Measurements from ENCODE around the gene SLC39A11.

Gene SLC39A11

DNA sequence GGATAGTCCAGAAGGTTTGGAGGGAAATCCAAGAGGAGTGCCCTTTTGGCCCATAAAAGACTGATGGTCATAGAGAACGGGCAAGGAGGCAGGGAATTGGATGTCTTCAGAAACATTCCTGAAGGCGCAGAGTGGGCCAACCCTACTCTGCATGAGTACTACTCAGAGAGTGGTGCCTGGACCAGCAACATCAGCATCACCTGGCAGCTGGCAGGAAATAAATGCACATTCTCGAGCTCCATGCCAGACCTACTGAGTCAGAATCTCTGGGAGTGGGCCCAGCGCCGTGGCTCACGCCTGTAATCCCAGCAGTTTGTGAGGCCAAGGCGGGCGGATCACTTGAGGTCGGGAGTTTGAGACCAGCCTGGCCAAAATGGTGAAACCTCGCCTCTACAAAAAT is 27.1 kb upstream of the SLC39A11 start:
- Histone ChIP-seq H3K23ac (ENCODE audit: low read length) (no peak overlapping the region), H2BK12ac (ENCODE audit: low read length) (no peak overlapping the region), H2AK5ac (ENCODE audit: low read length) (no peak overlapping the region), H2BK5ac (ENCODE audit: low read depth, low read length, poor library complexity) (no peak overlapping the region), H3K36me3 (ENCODE audit: control insufficient read depth in 1 of 2, insufficient read depth in 2 of 2, low read length in 2 of 2) (no peaks in the 10 kb centered on the region), H3K4me3 (ENCODE audit: low read depth, low read length) (no peak overlapping the region), H3K9me3 (ENCODE audit: insufficient read depth, low read depth, low read length) (no peaks in the 10 kb centered on the region), H3K14ac (ENCODE audit: low read length) (no peak overlapping the region), H3K79me2 (ENCODE audit: control insufficient read depth, insufficient read depth, low read length, poor library complexity) (no peaks in the 10 kb centered on the region), H4K12ac (ENCODE audit: low read depth, low read length) (no peak overlapping the region), H3K4me1 (ENCODE audit: control insufficient read depth in 1 of 2, insufficient read depth in 2 of 2, low read length in 2 of 2) (no peaks in the 10 kb centered on the region), H2BK120ac (ENCODE audit: insufficient read depth, low read length, poor library complexity) (no peak overlapping the region), H3K27me3 (ENCODE audit: insufficient read depth, low read length) (no peaks in the 10 kb centered on the region), H3K4me2 (ENCODE audit: low read length) (no peak overlapping the region), H2AFZ (ENCODE audit: insufficient read depth, low read length, poor library complexity) (no peak overlapping the region), H3K4ac (ENCODE audit: low read depth, low read length) (no peak overlapping the region), H4K91ac (ENCODE audit: low read depth, low read length) (no peak overlapping the region), H3K27ac (ENCODE audit: low read depth, low read length) (no peak overlapping the region), H3K79me1 (ENCODE audit: low read length) (no peaks in the 10 kb centered on the region), H3K18ac (ENCODE audit: low read length) (no peak overlapping the region), H4K8ac (ENCODE audit: low read depth, low read length) (no peak overlapping the region), H3K9ac (ENCODE audit: low read length) (no peak overlapping the region)
- no peak for DNase-seq
- no CpG with 5 or more reads among the region's 10 CpGs for WGBS (ENCODE audit: extremely low coverage, insufficient coverage, insufficient read length)

- no peak for DNase-seq
- Histone ChIP-seq H3K79me2 (ENCODE audit: control insufficient read depth, insufficient read depth, low read length, poor library complexity) (no peaks in the 10 kb centered on the region), H3K4me2 (ENCODE audit: low read length) (no peak overlapping the region), H3K27ac (ENCODE audit: low read depth, low read length) (no peak overlapping the region), H3K4ac (ENCODE audit: low read depth, low read length) (no peak overlapping the region), H3K27me3 (ENCODE audit: insufficient read depth, low read length) (no peaks in the 10 kb centered on the region), H4K91ac (ENCODE audit: low read depth, low read length) (no peak overlapping the region), H2AFZ (ENCODE audit: insufficient read depth, low read length, poor library complexity) (no peak overlapping the region), H2BK5ac (ENCODE audit: low read depth, low read length, poor library complexity) (no peak overlapping the region), H2AK5ac (ENCODE audit: low read length) (no peak overlapping the region), H3K4me3 (ENCODE audit: low read depth, low read length) (no peak overlapping the region), H3K4me1 (ENCODE audit: control insufficient read depth in 1 of 2, insufficient read depth in 2 of 2, low read length in 2 of 2) (no peaks in the 10 kb centered on the region), H3K18ac (ENCODE audit: low read length) (no peak overlapping the region), H4K8ac (ENCODE audit: low read depth, low read length) (no peak overlapping the region), H3K36me3 (ENCODE audit: control insufficient read depth in 1 of 2, insufficient read depth in 2 of 2, low read length in 2 of 2) (no peaks in the 10 kb centered on the region), H2BK120ac (ENCODE audit: insufficient read depth, low read length, poor library complexity) (no peak overlapping the region), H3K23ac (ENCODE audit: low read length) (no peak overlapping the region), H2BK12ac (ENCODE audit: low read length) (no peak overlapping the region), H3K9ac (ENCODE audit: low read length) (no peak overlapping the region), H3K79me1 (ENCODE audit: low read length) (no peaks in the 10 kb centered on the region), H3K9me3 (ENCODE audit: insufficient read depth, low read depth, low read length) (no peaks in the 10 kb centered on the region), H4K12ac (ENCODE audit: low read depth, low read length) (no peak overlapping the region), H3K14ac (ENCODE audit: low read length) (no peak overlapping the region)
- whole genome bisulfite sequencing (ENCODE audit: extremely low coverage, insufficient coverage, insufficient read length): no CpG with 5 or more reads among the region's 5 CpGs
These were observed 26.5 kb upstream of the SLC39A11 start for GRCh38 chr17:73118951-73119391.

GRCh38 chr17:73118139-73118538 is 25.7 kb upstream of the SLC39A11 start:
- Histone ChIP-seq H3K4me1 (ENCODE audit: control insufficient read depth in 1 of 2, insufficient read depth in 2 of 2, low read length in 2 of 2) (no peaks in the 10 kb centered on the region), H3K27ac (ENCODE audit: low read depth, low read length) (no peak overlapping the region), H4K91ac (ENCODE audit: low read depth, low read length) (no peak overlapping the region), H3K9me3 (ENCODE audit: insufficient read depth, low read depth, low read length) (no peaks in the 10 kb centered on the region), H2BK12ac (ENCODE audit: low read length) (no peak overlapping the region), H3K27me3 (ENCODE audit: insufficient read depth, low read length) (no peaks in the 10 kb centered on the region), H2BK5ac (ENCODE audit: low read depth, low read length, poor library complexity) (no peak overlapping the region), H3K79me2 (ENCODE audit: control insufficient read depth, insufficient read depth, low read length, poor library complexity) (no peaks in the 10 kb centered on the region), H2BK120ac (ENCODE audit: insufficient read depth, low read length, poor library complexity) (no peak overlapping the region), H3K4ac (ENCODE audit: low read depth, low read length) (no peak overlapping the region), H3K9ac (ENCODE audit: low read length) (no peak overlapping the region), H3K18ac (ENCODE audit: low read length) (no peak overlapping the region), H3K4me2 (ENCODE audit: low read length) (no peak overlapping the region), H3K23ac (ENCODE audit: low read length) (no peak overlapping the region), H3K4me3 (ENCODE audit: low read depth, low read length) (no peak overlapping the region), H2AK5ac (ENCODE audit: low read length) (no peak overlapping the region), H3K79me1 (ENCODE audit: low read length) (no peaks in the 10 kb centered on the region), H2AFZ (ENCODE audit: insufficient read depth, low read length, poor library complexity) (no peak overlapping the region), H4K12ac (ENCODE audit: low read depth, low read length) (no peak overlapping the region), H3K14ac (ENCODE audit: low read length) (no peak overlapping the region), H3K36me3 (ENCODE audit: control insufficient read depth in 1 of 2, insufficient read depth in 2 of 2, low read length in 2 of 2) (no peaks in the 10 kb centered on the region), H4K8ac (ENCODE audit: low read depth, low read length) (no peak overlapping the region)
- no CpG with 5 or more reads among the region's 4 CpGs for WGBS (ENCODE audit: extremely low coverage, insufficient coverage, insufficient read length)
- no peak for DNase-seq

DNA sequence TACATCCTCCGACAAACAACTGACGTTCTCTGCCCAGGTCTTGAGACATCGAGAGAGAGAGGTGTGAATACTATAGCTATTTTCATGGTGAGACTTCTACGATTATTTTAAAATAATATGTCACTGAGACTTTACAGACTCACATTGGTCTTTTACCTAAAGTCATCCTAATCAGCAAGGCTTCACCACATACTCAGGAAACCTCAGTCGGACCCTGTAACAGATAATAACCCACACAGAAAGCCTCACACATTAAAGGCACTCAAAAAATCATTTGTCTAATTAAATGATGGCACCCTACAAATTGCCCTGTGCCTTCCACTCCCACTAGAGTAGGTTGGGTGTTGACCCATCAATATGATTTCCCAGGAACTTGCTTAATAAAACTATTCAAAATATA is 19.8 kb upstream of the SLC39A11 start:
- no peaks in the 10 kb centered on the region for H3K79me2 ChIP-seq (ENCODE audit: control insufficient read depth, insufficient read depth, low read length, poor library complexity)
- H2BK5ac ChIP-seq (ENCODE audit: low read depth, low read length, poor library complexity): no peak overlapping the region
- no peak overlapping the region for H2AK5ac ChIP-seq (ENCODE audit: low read length)
- no peaks in the 10 kb centered on the region for H3K79me1 ChIP-seq (ENCODE audit: low read length)
- no peaks in the 10 kb centered on the region for H3K9me3 ChIP-seq (ENCODE audit: insufficient read depth, low read depth, low read length)
- H4K91ac ChIP-seq (ENCODE audit: low read depth, low read length): no peak overlapping the region
- no peaks in the 10 kb centered on the region for H3K27me3 ChIP-seq (ENCODE audit: insufficient read depth, low read length)
- no CpG with 5 or more reads among the region's 5 CpGs for WGBS (ENCODE audit: extremely low coverage, insufficient coverage, insufficient read length)
- H2AFZ ChIP-seq (ENCODE audit: insufficient read depth, low read length, poor library complexity): no peak overlapping the region
- no peak for DNase-seq
- H2BK120ac ChIP-seq (ENCODE audit: insufficient read depth, low read length, poor library complexity): no peak overlapping the region
- no peak overlapping the region for H3K18ac ChIP-seq (ENCODE audit: low read length)
- no peak overlapping the region for H3K4me2 ChIP-seq (ENCODE audit: low read length)
- H3K9ac ChIP-seq (ENCODE audit: low read length): no peak overlapping the region
- no peak overlapping the region for H3K14ac ChIP-seq (ENCODE audit: low read length)
- no peak overlapping the region for H4K12ac ChIP-seq (ENCODE audit: low read depth, low read length)
- no peak overlapping the region for H3K4ac ChIP-seq (ENCODE audit: low read depth, low read length)
- H3K27ac ChIP-seq (ENCODE audit: low read depth, low read length): no peak overlapping the region
- no peaks in the 10 kb centered on the region for H3K36me3 ChIP-seq (ENCODE audit: control insufficient read depth in 1 of 2, insufficient read depth in 2 of 2, low read length in 2 of 2)
- H3K4me1 ChIP-seq (ENCODE audit: control insufficient read depth in 1 of 2, insufficient read depth in 2 of 2, low read length in 2 of 2): no peaks in the 10 kb centered on the region
- H3K4me3 ChIP-seq (ENCODE audit: low read depth, low read length): no peak overlapping the region
- no peak overlapping the region for H3K23ac ChIP-seq (ENCODE audit: low read length)
- H4K8ac ChIP-seq (ENCODE audit: low read depth, low read length): no peak overlapping the region
- H2BK12ac ChIP-seq (ENCODE audit: low read length): no peak overlapping the region

All from trophoblast cell (in vitro differentiated cells and primary cell).